Common myeloid progenitor, CD34-positive (primary cell): ENCODE results near the gene GID8.

Experiments used
- CTCF ChIA-PET: fragments of 350-600 bp; sonication (Branson Sonifier 250); formaldehyde crosslinking; loops from one replicate; lab custom pipeline; 2021; ENCODE audit warnings: antibody characterized with exemption; lab: Charles Lee
- POLR2A ChIA-PET: fragments of 350-600 bp; sonication (Branson Sonifier 250); formaldehyde crosslinking; loops from one replicate; lab custom pipeline; 2021; ENCODE audit warnings: antibody characterized with exemption; lab: Charles Lee
- DNase-seq, 3 donors: peaks; one replicate each; pipeline versions ENCODE4 v3.0.0 to v3.0.0-alpha.2; 2013
- H3K27ac ChIP-seq, 2 experiments: 1 replicate in 1 of 2; 2 replicates in 1 of 2; pipeline ENCODE4 v1.7.0; 2013; ENCODE audit warnings: inconsistent platforms in 2 of 2, low read length in 2 of 2, mild to moderate bottlenecking in 2 of 2, low read depth in 1 of 2, moderate library complexity in 1 of 2; ENCODE audit not compliant: severe bottlenecking in 2 of 2, insufficient read depth in 1 of 2, poor library complexity in 1 of 2
- H3K27me3 ChIP-seq, 5 experiments: replicated peaks in 2 of 5; 1 replicate in 3 of 5; 2 replicates in 2 of 5; pipeline versions ENCODE4 v1.6.1 to v1.7.0; 2013; ENCODE audit warnings: low read length in 4 of 5, mild to moderate bottlenecking in 2 of 5, moderate library complexity in 2 of 5, inconsistent platforms in 1 of 5; ENCODE audit not compliant: insufficient read depth in 5 of 5, control insufficient read depth in 4 of 5
- H3K36me3 ChIP-seq, 4 experiments: 1 replicate in 2 of 4; 2 replicates in 2 of 4; pipeline versions ENCODE4 v1.6.1 to v1.7.0; 2013; ENCODE audit warnings: low read length in 3 of 4, control low read depth in 1 of 4, mild to moderate bottlenecking in 1 of 4; ENCODE audit not compliant: control insufficient read depth in 4 of 4, insufficient read depth in 4 of 4
- H3K4me1 ChIP-seq, 4 experiments: 1 replicate in 3 of 4; 2 replicates in 1 of 4; pipeline versions ENCODE4 v1.6.1 to v1.7.1; 2013; ENCODE audit warnings: low read length in 3 of 4, mild to moderate bottlenecking in 3 of 4, control low read depth in 1 of 4, inconsistent platforms in 1 of 4, moderate library complexity in 1 of 4; ENCODE audit not compliant: control insufficient read depth in 4 of 4, insufficient read depth in 4 of 4; ENCODE audit errors: control extremely low read depth in 1 of 4
- H3K4me3 ChIP-seq, 7 experiments: 1 replicate in 4 of 7; 2 replicates in 3 of 7; pipeline versions ENCODE4 v1.5.1 to v1.7.0; 2013; ENCODE audit warnings: mild to moderate bottlenecking in 7 of 7, low read length in 6 of 7, moderate library complexity in 6 of 7, inconsistent platforms in 2 of 7, low read depth in 2 of 7, control low read depth in 1 of 7; ENCODE audit not compliant: insufficient read depth in 4 of 7, control insufficient read depth in 1 of 7; ENCODE audit errors: extremely low read depth in 1 of 7
- H3K9me3 ChIP-seq, 5 experiments: 1 replicate in 4 of 5; 2 replicates in 1 of 5; pipeline versions ENCODE4 v1.6.1 to v1.7.1; 2013; ENCODE audit warnings: low read length in 4 of 5, mild to moderate bottlenecking in 2 of 5, inconsistent platforms in 1 of 5, low read depth in 1 of 5, moderate library complexity in 1 of 5; ENCODE audit not compliant: control insufficient read depth in 4 of 5, insufficient read depth in 2 of 5; ENCODE audit errors: control extremely low read depth in 1 of 5
- WGBS: methylation state at CpG from one replicate; pipeline ENCODE4 v1.1.5; 2013; ENCODE audit not compliant: insufficient coverage; 5-methylcytosine and 5-hydroxymethylcytosine counted together

GID8 gene

DNA sequence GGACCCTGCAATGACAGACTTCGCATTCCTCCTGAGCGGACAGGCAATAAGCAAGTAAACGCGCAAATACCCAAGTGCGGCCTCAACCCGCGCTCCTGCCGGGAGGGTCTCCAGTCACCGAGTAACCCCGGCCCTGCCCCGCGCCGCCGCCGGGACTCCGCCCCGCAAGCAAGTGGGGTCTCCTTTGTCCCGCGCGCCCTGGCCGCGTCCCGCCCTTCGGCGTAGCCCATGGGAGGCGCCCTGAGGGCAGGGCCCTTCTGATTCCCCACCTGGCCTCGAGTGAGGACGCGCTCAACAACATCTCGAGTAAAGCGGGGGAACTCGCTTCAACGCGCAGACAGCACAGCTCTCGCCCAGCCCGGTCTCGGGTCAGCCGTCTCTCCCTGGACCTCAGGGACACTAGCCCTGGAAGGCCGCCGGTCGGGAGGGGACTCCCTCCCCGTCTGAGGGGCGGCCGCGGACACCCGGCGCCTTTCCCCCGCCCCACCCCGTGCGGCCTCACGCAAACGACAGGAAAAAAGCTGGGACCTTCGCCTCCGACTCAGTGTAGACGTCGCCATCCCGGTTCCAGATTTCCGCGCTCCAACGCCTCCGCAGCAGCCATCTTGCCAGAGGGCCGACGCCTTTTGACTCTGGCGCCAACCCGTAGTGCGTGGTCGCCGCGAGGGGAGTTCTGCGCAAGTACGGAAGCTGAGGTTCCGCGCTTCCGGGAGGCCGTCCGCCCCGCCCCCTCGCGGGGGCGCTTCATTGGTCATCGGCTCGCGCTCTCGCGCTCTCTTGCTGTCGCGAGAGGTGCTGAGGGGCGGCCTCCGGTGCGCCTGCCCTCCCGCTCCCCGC is 461 bp upstream of the GID8 start:
- peaks cover 5 to 48% (median 25%) of the 10 kb centered on the region in 4 experiments for H3K4me1 ChIP-seq
- H3K27ac ChIP-seq, result peak overlapping the region; percentile 75 to 89
- under 1% methylated on average over 69 of the region's 92 CpGs for WGBS
- POLR2A ChIA-PET, result interaction anchor here (0.8 to 2.1 kb wide), 6 partner anchors 11 to 22 kb away, joined by 3 to 9 read pairs (median 5); no protein-coding TSS in a partner anchor
- H3K27me3 ChIP-seq, result no peaks in the 10 kb centered on the region
- peak overlapping the region; percentile 83 to 98 (median 91) for H3K4me3 ChIP-seq
- CTCF ChIA-PET, result interaction anchor here (1.0 to 2.2 kb wide), 7 partner anchors 10 to 39 kb away, joined by 3 to 10 read pairs (median 4); no protein-coding TSS in a partner anchor
- no peaks in the 10 kb centered on the region for H3K9me3 ChIP-seq
- peaks cover 11 to 50% (median 18%) of the 10 kb centered on the region in 4 experiments for H3K36me3 ChIP-seq
- peak; percentile 96 to 98 (median 98) for DNase-seq

DNA sequence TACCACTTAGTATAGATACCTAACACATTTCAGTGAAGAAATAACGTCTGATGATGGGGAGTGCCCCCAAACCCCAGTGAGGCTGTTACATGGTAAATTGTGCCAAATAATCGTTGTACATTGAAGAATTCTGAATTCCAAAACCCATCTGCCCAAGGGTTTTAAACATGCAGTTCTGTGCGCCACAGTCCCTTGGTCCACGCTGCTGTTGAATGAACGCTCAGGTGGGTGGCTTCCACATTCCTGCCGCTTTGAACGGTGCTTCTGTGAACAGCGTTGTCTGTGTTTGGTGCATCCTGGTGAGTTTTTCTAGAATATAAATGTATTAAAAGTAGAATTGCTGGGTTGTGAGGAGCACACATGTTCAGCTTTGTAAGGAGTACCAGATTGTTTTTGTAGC is 2.9 kb downstream of the GID8 start:
- Histone ChIP-seq H3K36me3 (peaks cover 22 to 50% (median 43%) of the 10 kb centered on the region in 4 experiments), H3K27ac (no peak overlapping the region), H3K27me3 (no peaks in the 10 kb centered on the region), H3K4me3 (no peak overlapping the region), H3K9me3 (no peaks in the 10 kb centered on the region), H3K4me1 (peaks cover 5 to 32% (median 20%) of the 10 kb centered on the region in 4 experiments)
- POLR2A ChIA-PET, result no interaction called here
- 100% methylated on average over 2 of the region's 8 CpGs for WGBS
- no peak for DNase-seq
- CTCF ChIA-PET, result no interaction called here

- H3K9me3 ChIP-seq, result no peaks in the 10 kb centered on the region
- DNase-seq, result no peak
- peaks cover 26 to 58% (median 53%) of the 10 kb centered on the region in 4 experiments for H3K36me3 ChIP-seq
- H3K4me1 ChIP-seq, result peaks cover 2 to 23% (median 15%) of the 10 kb centered on the region in 4 experiments
- H3K27ac ChIP-seq, result no peak overlapping the region
- H3K4me3 ChIP-seq, result no peak overlapping the region
- WGBS, result 100% methylated on average over 1 of the region's 1 CpG
- ChIA-PET CTCF (interaction anchor here (1.0 kb wide), 1 partner anchor 11 kb away, joined by 3 read pairs; the partner anchor contains the start of gene SLC17A9), POLR2A (no interaction called here)
- H3K27me3 ChIP-seq, result no peaks in the 10 kb centered on the region
These were observed 3.8 kb downstream of the GID8 start for GRCh38 chr20:62941792-62942191.

DNA sequence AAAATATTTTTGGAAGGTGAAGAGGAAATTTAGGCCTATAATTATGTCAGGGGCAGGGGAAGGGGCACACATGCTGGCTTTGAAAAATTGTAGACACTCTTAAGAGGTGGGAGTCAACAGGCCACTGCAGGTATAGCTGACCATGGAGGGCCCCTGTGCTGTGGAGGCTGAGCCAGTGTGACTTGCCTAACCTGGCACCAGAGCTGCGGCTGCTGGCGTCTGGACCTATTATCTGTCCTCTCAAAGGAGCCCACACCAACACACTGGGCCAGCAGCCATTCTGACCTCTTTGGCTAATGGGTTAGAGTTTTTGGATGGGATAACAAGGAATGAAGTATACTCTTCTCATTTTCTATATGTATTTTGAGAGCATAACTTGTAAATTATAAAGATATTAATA is 4.5 kb downstream of the GID8 start:
- Histone ChIP-seq H3K27me3 (no peaks in the 10 kb centered on the region), H3K4me1 (peaks cover 0 to 18% (median 13%) of the 10 kb centered on the region in 4 experiments), H3K36me3 (peaks cover 26 to 65% (median 57%) of the 10 kb centered on the region in 4 experiments), H3K9me3 (no peaks in the 10 kb centered on the region), H3K27ac (no peak overlapping the region), H3K4me3 (no peak overlapping the region)
- WGBS, result no CpG with 5 or more reads among the region's 2 CpGs
- ChIA-PET CTCF (interaction anchor here (1.4 to 2.0 kb wide), 2 partner anchors 21 to 35 kb away, joined by 4 to 6 read pairs; no protein-coding TSS in a partner anchor), POLR2A (no interaction called here)
- DNase-seq, result no peak

GRCh38 chr20:62943396-62943795 is 5.4 kb downstream of the GID8 start:
- H3K27me3 ChIP-seq, result no peaks in the 10 kb centered on the region
- H3K4me3 ChIP-seq, result no peak overlapping the region
- no peak overlapping the region for H3K27ac ChIP-seq
- peaks cover 0 to 17% (median 13%) of the 10 kb centered on the region in 4 experiments for H3K4me1 ChIP-seq
- 96% methylated on average over 11 of the region's 14 CpGs for WGBS
- DNase-seq, result no peak
- POLR2A ChIA-PET, result no interaction called here
- CTCF ChIA-PET, result interaction anchor here (1.3 to 2.3 kb wide), 5 partner anchors 9 to 36 kb away, joined by 4 to 6 read pairs (median 5); no protein-coding TSS in a partner anchor
- H3K9me3 ChIP-seq, result no peaks in the 10 kb centered on the region
- peaks cover 26 to 74% (median 64%) of the 10 kb centered on the region in 4 experiments for H3K36me3 ChIP-seq

DNA sequence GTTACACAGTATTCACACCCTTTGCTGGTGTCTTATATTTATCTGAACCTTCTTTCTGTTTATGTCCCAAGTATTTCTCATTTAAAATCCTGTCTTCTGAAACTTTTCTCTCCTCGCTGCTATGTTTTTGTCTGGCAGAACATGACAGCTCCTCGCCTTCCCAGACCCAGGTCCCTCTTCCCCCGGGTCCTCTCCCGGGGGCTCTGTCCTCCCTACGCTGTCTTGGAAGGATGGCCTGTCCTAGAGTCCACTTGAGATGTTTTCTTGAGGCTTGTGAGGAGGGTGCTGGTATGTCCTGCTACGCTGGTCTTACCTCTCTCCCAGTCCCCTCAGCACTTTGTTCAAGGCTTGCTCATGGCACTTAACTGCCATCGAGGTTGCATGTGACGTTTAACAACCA is 6.2 kb downstream of the GID8 start:
- Histone ChIP-seq H3K27ac (no peak overlapping the region), H3K4me3 (no peak overlapping the region), H3K4me1 (peaks cover 0 to 10% (median 7%) of the 10 kb centered on the region in 4 experiments), H3K27me3 (no peaks in the 10 kb centered on the region), H3K9me3 (peaks cover 0 to 5% (median 4%) of the 10 kb centered on the region in 5 experiments), H3K36me3 (peaks cover 29 to 82% (median 71%) of the 10 kb centered on the region in 4 experiments)
- no peak for DNase-seq
- WGBS, result 98% methylated on average over 5 of the region's 8 CpGs
- CTCF ChIA-PET, result interaction anchor here (1.3 to 2.3 kb wide), 3 partner anchors 9 to 28 kb away, joined by 4 to 6 read pairs (median 5); no protein-coding TSS in a partner anchor
- POLR2A ChIA-PET, result no interaction called here
